ENCODE results near the gene SERPING1.

- TF ChIP-seq CTCF (IDR thresholded peaks at IDR 0.05) (no peak), POLR2A (IDR thresholded peaks at IDR 0.05) (no peak)
Measured at GRCh38 chr11:57650739-57651090, 53.2 kb downstream of the SERPING1 start.
